Ectodermal cell (in vitro differentiated cells): ENCODE measurements around the gene FBLIM1.

Experiments
- H3K27ac ChIP-seq: 2 replicates; pipeline ENCODE4 v1.7.0; 2013; ENCODE audit warnings: mild to moderate bottlenecking, low read depth, low read length; ENCODE audit not compliant: insufficient read depth, poor library complexity, severe bottlenecking
- H3K27me3 ChIP-seq: 2 replicates; pipeline ENCODE4 v1.7.0; 2013; ENCODE audit warnings: mild to moderate bottlenecking, low read length; ENCODE audit not compliant: insufficient read depth, control insufficient read depth, poor library complexity, severe bottlenecking
- H3K36me3 ChIP-seq: one replicate; pipeline ENCODE4 v1.7.0; 2013; ENCODE audit warnings: low read length; ENCODE audit not compliant: control insufficient read depth, insufficient read depth
- H3K4me1 ChIP-seq: one replicate; pipeline ENCODE4 v1.7.0; 2013; ENCODE audit warnings: low read length; ENCODE audit not compliant: control insufficient read depth, insufficient read depth
- H3K4me3 ChIP-seq: 2 replicates; pipeline ENCODE4 v1.7.0; 2013; ENCODE audit warnings: low read depth, low read length, control low read depth; ENCODE audit not compliant: insufficient read depth
- H3K9me3 ChIP-seq: 2 replicates; pipeline ENCODE4 v1.7.0; 2013; ENCODE audit warnings: mild to moderate bottlenecking, low read length, moderate library complexity; ENCODE audit not compliant: control insufficient read depth
- WGBS, 2 experiments: methylation state at CpG; one replicate each; pipeline ENCODE4 v1.1.7; 2013; ENCODE audit warnings: missing lambda C conversion rate in 2 of 2; 5-methylcytosine and 5-hydroxymethylcytosine counted together

Gene FBLIM1

DNA sequence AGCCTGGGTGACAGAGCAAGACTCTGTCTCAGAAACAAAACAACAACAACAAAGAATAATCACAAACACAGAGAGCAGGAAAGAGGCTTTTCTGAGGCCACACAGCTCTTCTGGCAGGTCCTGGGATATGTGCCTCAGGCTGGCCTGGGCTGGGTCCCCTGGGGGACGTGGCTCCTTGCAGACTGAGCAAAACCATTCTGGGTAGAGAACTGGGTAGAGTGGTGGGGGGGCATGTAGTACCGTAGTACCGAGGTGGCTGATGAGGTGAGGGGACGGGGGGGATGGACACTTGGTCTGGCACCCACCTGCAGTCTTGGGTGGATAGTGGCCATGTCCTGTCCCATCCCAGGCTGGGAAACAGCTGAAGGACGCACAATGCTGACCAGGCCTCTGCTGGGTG, 10.3 kb upstream of the FBLIM1 start:
- Histone ChIP-seq H3K27ac (no peak overlapping the region), H3K4me1 (no peaks in the 10 kb centered on the region), H3K4me3 (no peak overlapping the region), H3K36me3 (no peaks in the 10 kb centered on the region), H3K27me3 (no peaks in the 10 kb centered on the region), H3K9me3 (no peaks in the 10 kb centered on the region)
- WGBS, 2 experiments = 91 to 94% methylated on average over 5 of the region's 5 CpGs

DNA sequence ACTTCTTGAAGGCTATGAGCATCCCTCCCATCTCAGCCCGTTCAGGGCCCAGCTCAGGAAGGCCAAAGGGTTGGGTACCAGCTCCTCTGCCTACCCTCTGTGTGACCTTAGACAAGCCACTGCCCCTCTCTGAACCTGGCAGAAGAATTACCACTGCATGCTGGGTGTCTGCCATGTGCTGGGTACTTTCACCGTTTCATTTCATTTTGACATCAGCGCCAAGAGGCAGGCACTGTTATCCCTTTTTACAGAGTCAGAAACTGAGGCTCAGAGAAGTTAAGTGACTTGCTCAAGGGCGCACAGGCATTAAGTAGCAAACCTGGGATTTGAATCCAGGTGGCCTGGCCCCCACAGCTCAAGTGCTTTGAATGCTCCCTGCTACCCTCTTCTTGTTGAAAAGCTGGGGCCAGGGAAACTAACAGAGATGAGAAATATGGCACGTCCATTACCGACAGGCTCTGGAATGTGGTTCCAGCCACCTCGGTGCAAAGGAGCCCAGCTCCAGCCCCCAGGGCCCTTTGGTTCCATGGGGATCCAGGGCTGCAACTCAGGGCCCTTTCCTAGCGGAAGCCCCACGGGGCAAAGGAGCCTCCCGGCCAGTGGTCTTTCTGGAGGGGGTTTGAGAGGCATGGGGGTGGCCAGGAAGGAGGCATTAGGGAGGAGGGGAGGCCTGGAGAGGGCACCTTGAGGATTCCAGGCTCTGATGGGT, 9.8 kb upstream of the FBLIM1 start:
- Histone ChIP-seq H3K4me3 (no peak overlapping the region), H3K4me1 (no peaks in the 10 kb centered on the region), H3K27ac (no peak overlapping the region), H3K9me3 (no peaks in the 10 kb centered on the region), H3K36me3 (no peaks in the 10 kb centered on the region), H3K27me3 (no peaks in the 10 kb centered on the region)
- WGBS, 2 experiments = 90 to 93% methylated on average over 10 of the region's 10 CpGs

DNA sequence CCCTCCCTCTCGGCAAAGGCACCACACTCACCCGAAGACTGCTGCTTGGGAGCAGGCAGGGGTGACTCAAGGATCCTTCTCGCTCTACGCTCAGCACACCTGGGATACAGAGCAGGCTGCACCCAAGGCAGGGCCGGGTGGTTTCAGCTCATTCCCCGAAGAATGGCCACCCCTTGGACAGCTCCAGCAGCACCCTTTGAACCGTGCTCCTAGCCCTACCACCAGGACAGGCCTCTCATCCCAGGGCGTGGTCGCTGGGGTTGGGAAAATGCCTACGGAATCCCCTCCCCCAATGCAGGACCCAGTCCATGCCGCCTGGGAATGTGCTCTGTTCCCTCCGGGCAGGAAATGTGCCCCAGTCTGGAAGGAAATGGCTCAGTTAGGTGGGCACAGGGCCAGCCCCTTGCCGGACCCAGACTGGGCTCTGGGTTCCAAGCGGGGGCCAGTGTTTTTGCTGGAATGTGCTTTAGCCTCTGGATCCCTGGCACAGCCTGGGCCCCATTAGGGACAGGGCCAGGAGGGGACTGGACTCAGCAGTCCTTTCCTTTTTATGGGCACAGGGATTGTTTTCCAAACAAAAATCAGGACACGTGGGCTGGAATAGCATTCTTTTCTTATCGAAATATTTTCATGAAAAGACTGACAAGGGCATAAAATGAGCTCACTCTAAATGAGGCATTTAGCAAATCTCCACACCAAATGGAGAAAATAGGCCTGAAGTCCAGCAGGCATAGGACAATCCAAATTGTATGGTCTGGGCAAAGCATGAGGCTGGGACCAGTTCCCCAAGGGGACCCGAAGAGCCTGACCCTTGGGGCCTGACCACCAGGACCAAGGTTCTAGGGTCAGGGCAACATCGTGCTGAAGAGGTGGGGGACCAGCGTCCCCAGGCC, 8.9 kb upstream of the FBLIM1 start:
- Histone ChIP-seq H3K4me3 (no peak overlapping the region), H3K27me3 (no peaks in the 10 kb centered on the region), H3K27ac (no peak overlapping the region), H3K36me3 (no peaks in the 10 kb centered on the region), H3K4me1 (no peaks in the 10 kb centered on the region), H3K9me3 (no peaks in the 10 kb centered on the region)
- 81 to 82% methylated on average over 19 of the region's 19 CpGs for WGBS, 2 experiments

DNA sequence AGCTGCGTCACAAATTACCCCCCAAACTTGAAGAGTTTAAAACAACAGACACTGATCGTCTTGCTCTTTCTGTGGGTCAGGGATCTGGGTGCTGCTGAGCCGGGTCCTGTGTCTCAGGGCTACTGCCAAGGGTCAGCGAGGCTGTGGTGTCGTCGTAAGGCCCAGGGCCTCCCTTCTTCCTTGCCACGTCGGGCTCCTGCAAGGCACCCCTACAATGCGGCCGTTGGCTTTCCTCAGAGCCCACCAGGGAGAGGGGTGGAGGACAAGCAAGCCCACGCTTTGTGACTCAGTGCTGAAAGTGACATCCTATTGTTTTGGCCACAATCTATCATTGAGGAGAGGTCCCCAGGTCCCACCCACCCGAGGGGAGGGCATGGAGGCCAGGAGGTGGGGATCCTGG, 7.7 kb upstream of the FBLIM1 start:
- H3K27me3 ChIP-seq = no peaks in the 10 kb centered on the region
- peaks cover 5% of the 10 kb centered on the region for H3K4me1 ChIP-seq
- H3K4me3 ChIP-seq = no peak overlapping the region
- no peak overlapping the region for H3K27ac ChIP-seq
- WGBS, 2 experiments = 79 to 91% methylated on average over 12 of the region's 12 CpGs
- no peaks in the 10 kb centered on the region for H3K36me3 ChIP-seq
- no peaks in the 10 kb centered on the region for H3K9me3 ChIP-seq

DNA sequence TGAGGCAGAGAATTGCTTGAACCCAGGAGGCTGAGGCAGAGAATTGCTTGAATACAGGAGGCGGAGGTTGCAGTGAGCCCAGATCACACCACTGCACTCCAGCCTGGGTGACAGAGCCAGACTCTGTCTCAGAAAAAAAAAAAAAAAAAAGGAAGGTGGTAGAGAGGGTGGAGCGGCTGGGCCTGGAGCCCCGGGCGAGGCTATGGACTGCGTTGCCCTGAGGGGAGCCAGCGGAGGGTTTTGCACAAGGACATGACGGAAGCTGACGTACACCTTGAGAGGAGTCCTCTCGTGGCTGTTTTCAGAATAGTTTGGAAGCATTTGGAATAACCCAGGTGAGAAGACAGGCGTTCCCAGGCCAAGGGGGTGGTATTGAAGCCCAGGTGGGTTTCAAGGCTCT, 6.9 kb upstream of the FBLIM1 start:
- Histone ChIP-seq H3K4me1 (peaks cover 12% of the 10 kb centered on the region), H3K9me3 (no peaks in the 10 kb centered on the region), H3K27me3 (peaks cover 7% of the 10 kb centered on the region), H3K36me3 (no peaks in the 10 kb centered on the region), H3K4me3 (no peak overlapping the region), H3K27ac (no peak overlapping the region)
- whole genome bisulfite sequencing, 2 experiments = 92% methylated on average over 10 of the region's 10 CpGs

DNA sequence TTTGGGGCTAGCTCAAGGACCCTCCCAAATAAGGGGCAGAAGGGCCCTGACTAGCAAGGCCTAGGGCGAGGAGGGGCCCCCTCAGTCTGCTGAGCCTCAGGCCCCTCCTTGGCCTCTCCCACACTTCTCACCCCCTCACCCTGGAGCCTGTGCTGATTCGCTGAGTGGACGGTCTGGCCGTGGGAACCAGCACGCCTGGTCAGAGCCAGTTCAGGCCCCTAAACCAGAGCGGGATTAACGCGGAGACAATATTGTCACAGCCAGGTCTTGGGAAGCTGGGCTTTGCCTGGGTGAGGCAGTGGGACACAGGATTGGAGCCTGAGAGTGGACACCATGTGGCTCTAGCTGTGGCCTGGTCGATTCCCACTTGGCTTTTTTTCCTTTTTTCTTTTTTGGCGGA, 4.8 kb upstream of the FBLIM1 start:
- no peaks in the 10 kb centered on the region for H3K9me3 ChIP-seq

DNA sequence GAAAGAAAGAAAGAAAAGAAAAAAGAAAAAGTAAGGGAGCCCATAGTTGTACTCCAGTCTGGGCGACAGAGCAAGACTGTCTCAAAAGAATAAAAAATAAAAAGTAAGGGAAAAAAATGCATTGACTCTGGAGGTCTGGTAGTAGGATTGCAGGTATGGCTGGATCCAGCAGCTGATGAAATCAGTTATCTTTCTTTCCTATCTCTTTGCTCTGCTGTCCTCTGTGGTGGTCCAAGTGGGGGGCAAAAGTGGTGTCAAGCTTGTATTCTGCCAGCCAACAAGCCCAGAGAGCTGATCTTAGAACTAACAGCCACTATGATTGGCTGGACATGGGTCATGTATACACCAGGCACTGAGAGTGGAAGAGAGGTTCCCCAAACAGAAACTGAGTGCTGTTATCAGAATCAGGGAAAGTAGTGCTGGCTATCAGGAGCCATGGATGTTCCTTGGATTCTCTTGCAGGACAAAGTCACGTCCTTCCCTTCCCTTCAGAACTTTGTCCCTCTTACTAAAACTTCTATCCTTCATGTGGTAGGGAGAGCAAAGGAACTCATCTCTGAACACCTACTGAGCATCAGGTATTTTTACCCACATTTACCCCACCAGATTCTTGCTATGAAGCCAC, 3.5 kb upstream of the FBLIM1 start:
- no peaks in the 10 kb centered on the region for H3K9me3 ChIP-seq
- H3K27me3 ChIP-seq = peaks cover 40% of the 10 kb centered on the region
- peaks cover 20% of the 10 kb centered on the region for H3K4me1 ChIP-seq
- WGBS, 2 experiments = 93 to 94% methylated on average over 2 of the region's 2 CpGs
- no peaks in the 10 kb centered on the region for H3K36me3 ChIP-seq
- H3K4me3 ChIP-seq = no peak overlapping the region
- no peak overlapping the region for H3K27ac ChIP-seq

More for the DNA sequence above, 4.8 kb upstream of the FBLIM1 start:
- Histone ChIP-seq H3K27me3 (peaks cover 27% of the 10 kb centered on the region), H3K4me3 (no peak overlapping the region), H3K36me3 (no peaks in the 10 kb centered on the region), H3K4me1 (peaks cover 20% of the 10 kb centered on the region), H3K27ac (no peak overlapping the region)
- 91 to 95% methylated on average over 10 of the region's 10 CpGs for WGBS, 2 experiments

DNA sequence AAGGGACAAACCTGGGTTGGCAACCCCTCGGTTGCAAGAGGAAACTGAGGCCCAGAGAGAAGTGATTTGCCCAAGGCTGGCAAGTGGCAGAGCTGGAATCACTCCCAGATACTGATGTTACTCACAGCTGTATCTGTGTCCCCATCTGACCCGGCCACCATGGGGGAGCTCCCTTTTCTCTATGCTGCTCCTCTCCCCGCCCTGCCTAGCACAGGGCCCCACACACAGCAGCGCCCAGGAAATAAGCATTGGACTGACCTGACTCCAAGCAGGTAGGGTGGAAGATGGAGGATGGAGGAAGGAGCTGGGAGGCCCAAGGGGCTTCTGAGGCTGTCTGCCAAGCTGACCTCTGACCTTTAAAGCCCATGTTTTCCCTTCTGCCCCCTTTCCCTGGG, 3.0 kb upstream of the FBLIM1 start:
- Histone ChIP-seq H3K27ac (no peak overlapping the region), H3K27me3 (peaks cover 42% of the 10 kb centered on the region), H3K4me1 (peaks cover 25% of the 10 kb centered on the region), H3K4me3 (no peak overlapping the region), H3K36me3 (no peaks in the 10 kb centered on the region), H3K9me3 (no peaks in the 10 kb centered on the region)
- 78 to 84% methylated on average over 4 of the region's 4 CpGs for WGBS, 2 experiments

DNA sequence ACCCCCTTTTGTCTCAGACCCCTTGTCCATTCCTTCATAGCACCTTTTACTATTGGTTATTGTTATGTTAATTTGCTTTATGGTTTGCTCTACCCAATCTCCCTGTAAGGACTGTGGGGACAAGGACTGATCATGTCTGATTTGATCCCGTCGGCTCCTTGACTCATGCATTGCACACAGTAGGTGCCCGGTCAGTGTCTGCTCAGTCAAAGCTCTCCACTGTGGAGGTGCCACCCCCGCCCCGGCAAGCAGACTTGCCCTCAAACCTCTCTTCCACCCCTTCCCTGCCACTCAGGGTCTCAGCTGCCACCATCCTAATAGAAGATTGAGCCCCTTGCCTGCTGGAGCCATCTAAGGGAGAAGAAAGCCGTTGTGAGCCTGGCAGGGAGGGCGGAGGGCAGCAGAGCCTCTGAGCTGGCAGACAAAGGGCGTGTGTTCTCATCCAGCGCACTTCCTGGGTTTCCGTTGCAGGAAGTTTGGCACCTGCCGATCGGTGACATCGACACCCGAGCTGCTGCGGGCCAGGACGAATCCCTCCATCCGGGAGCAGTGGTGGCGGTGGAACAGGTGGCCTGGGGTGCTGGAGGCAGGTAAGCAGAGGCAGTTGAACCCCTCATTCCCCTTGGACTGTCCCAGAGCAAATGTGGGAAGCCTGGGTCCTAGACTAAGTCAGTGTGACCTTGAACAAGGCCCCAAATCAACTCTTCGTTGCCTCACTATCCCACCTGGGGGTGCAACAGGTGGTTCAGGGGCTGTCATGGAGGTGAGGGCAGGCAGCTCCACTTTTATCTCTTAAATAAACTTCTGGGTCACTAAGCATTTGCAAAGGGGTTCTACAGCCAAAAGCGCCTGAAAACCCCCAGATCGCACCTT, 2.2 kb upstream of the FBLIM1 start:
- WGBS, 2 experiments = 58 to 62% methylated on average over 21 of the region's 21 CpGs
- peaks cover 30% of the 10 kb centered on the region for H3K4me1 ChIP-seq

More for the DNA sequence above, 2.2 kb upstream of the FBLIM1 start:
- H3K4me3 ChIP-seq = no peak overlapping the region
- H3K9me3 ChIP-seq = no peaks in the 10 kb centered on the region
- no peak overlapping the region for H3K27ac ChIP-seq
- peaks cover 42% of the 10 kb centered on the region for H3K27me3 ChIP-seq
- no peaks in the 10 kb centered on the region for H3K36me3 ChIP-seq
